Measurements from ENCODE around the gene IKZF1. TPM values are rescaled to one million over a fixed set of nuclear protein-coding genes. Genes with fewer than 3 reads are reported as not detected.

Gene IKZF1
- total RNA-seq, 1 experiment from 2014 or later, result 2.3 TPM

- no peaks in the 10 kb centered on the region for H3K9me3 Mint-ChIP-seq
- ChIA-PET CTCF (interaction anchor here (0.6 to 1.3 kb wide), 5 partner anchors 19 to 175 kb away, joined by 3 to 4 read pairs (median 3); no protein-coding TSS in a partner anchor), POLR2A (interaction anchor here (0.6 kb wide), 1 partner anchor 163 kb away, joined by 3 read pairs; no protein-coding TSS in a partner anchor)
- no peaks in the 10 kb centered on the region for H3K27me3 Mint-ChIP-seq (ENCODE audit: low read depth)
- peak overlapping the region; percentile 72 for H3K27ac Mint-ChIP-seq
- TF ChIP-seq, protein P1, sequence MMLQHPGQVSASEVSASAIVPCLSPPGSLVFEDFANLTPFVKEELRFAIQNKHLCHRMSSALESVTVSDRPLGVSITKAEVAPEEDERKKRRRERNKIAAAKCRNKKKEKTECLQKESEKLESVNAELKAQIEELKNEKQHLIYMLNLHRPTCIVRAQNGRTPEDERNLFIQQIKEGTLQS (CRISPR knock-in tag; conservative IDR thresholded peaks at IDR 0.05), result no peak
- TF ChIP-seq MYBL2 (CRISPR knock-in tag; IDR thresholded peaks at IDR 0.05) (no peak), ERG (CRISPR knock-in tag; IDR thresholded peaks at IDR 0.05) (no peak), ZNF512 (CRISPR knock-in tag; IDR thresholded peaks at IDR 0.05; ENCODE audit: borderline replicate concordance) (peak; percentile 98), ZNF423 (CRISPR knock-in tag; IDR thresholded peaks at IDR 0.05) (peak; percentile 33; the same call in 1 of the 2 replicates), HMGA2 (CRISPR knock-in tag; IDR thresholded peaks at IDR 0.05) (no peak), ZNF396 (CRISPR knock-in tag; IDR thresholded peaks at IDR 0.05; ENCODE audit: borderline replicate concordance) (no peak), CBFB (CRISPR knock-in tag; IDR thresholded peaks at IDR 0.05; ENCODE audit: low read depth) (no peak)
- TF ChIP-seq, protein P2, sequence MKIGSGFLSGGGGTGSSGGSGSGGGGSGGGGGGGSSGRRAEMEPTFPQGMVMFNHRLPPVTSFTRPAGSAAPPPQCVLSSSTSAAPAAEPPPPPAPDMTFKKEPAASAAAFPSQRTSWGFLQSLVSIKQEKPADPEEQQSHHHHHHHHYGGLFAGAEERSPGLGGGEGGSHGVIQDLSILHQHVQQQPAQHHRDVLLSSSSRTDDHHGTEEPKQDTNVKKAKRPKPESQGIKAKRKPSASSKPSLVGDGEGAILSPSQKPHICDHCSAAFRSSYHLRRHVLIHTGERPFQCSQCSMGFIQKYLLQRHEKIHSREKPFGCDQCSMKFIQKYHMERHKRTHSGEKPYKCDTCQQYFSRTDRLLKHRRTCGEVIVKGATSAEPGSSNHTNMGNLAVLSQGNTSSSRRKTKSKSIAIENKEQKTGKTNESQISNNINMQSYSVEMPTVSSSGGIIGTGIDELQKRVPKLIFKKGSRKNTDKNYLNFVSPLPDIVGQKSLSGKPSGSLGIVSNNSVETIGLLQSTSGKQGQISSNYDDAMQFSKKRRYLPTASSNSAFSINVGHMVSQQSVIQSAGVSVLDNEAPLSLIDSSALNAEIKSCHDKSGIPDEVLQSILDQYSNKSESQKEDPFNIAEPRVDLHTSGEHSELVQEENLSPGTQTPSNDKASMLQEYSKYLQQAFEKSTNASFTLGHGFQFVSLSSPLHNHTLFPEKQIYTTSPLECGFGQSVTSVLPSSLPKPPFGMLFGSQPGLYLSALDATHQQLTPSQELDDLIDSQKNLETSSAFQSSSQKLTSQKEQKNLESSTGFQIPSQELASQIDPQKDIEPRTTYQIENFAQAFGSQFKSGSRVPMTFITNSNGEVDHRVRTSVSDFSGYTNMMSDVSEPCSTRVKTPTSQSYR (CRISPR knock-in tag; IDR thresholded peaks at IDR 0.05), result no peak
- DNase-seq (ENCODE audit: low spot score), result no peak
- peak overlapping the region; percentile 30 for H3K4me3 Mint-ChIP-seq
- ATAC-seq, result peak; percentile 81
- peaks cover 28% of the 10 kb centered on the region for H3K4me1 Mint-ChIP-seq
- no peaks in the 10 kb centered on the region for H3K36me3 Mint-ChIP-seq
These were observed 38.1 kb downstream of the IKZF1 start for GRCh38 chr7:50342616-50343114.

DNA sequence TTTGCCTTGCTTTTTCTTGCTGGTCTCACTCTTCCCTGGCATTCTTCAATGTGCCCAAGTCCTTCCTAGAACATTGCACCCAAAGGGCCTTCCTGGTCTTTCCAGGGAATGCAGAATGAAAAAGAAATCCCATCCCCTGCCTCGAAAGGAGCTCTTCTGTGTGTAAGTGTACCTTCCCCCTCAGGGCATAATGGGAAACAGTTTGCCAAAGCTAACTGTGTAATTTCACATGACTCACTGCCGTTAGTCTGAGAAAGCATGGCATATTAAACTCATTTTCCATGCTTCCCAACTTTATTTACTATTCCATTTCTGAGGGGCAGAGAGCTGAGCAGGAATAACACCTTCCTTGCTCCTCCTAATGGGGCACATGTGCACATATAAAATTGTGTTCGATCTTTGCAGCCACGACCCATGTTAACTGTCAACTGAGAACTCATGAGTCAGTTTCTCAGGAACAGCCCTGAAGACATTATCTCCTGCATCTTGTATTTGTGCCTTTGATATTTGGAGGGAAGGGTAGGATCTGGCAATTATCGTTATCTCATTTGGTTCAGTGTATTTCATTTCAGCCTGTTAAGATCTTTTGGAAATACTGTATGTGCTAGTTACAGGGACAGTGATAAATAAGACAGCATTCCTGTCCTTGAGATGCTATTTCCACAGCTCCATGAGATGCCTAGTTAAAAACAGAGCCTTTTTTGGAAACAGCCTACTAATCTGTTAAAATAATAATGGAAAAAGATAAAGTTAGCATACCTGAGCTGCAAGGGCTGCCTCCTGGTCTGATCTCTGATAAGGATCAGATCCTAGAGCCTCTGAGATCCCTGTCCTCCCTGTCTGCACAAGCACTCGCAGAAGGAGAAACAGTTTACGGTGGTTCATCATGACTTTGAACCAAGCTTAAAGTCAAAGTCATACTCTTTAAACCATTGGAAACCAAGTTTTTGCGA, 42.3 kb downstream of the IKZF1 start:
- peaks cover 21% of the 10 kb centered on the region for H3K4me1 Mint-ChIP-seq
- CTCF ChIA-PET, result interaction anchor here (0.6 to 1.4 kb wide), 2 partner anchors 142 to 254 kb away, joined by 3 read pairs; no protein-coding TSS in a partner anchor
- no peak for TF ChIP-seq ZNF671 (CRISPR knock-in tag; IDR thresholded peaks at IDR 0.05)
- TF ChIP-seq CREM (CRISPR knock-in tag; IDR thresholded peaks at IDR 0.05), result no peak
- TF ChIP-seq CREB1 (CRISPR knock-in tag; IDR thresholded peaks at IDR 0.05), result no peak
- TF ChIP-seq ATF2 (CRISPR knock-in tag; IDR thresholded peaks at IDR 0.05; ENCODE audit: borderline replicate concordance, low read depth), result no peak
- TF ChIP-seq ZNF317 (CRISPR knock-in tag; IDR thresholded peaks at IDR 0.05; ENCODE audit: borderline replicate concordance, low read depth), result no peak
- TF ChIP-seq NR1H2 (CRISPR knock-in tag; IDR thresholded peaks at IDR 0.05), result no peak
- TF ChIP-seq ZNF121 (CRISPR knock-in tag; IDR thresholded peaks at IDR 0.05), result no peak
- TF ChIP-seq FOXP4 (CRISPR knock-in tag; IDR thresholded peaks at IDR 0.05), result no peak
- no peak for TF ChIP-seq RELA (CRISPR knock-in tag; IDR thresholded peaks at IDR 0.05; ENCODE audit: borderline replicate concordance)
- TF ChIP-seq ZNF138 (CRISPR knock-in tag; conservative IDR thresholded peaks at IDR 0.05), result no peak
- no peaks in the 10 kb centered on the region for H3K9me3 Mint-ChIP-seq
- DNase-seq (ENCODE audit: low spot score), result no peak
- no peak overlapping the region for H3K27ac Mint-ChIP-seq
- no peak for ATAC-seq
- H3K4me3 Mint-ChIP-seq, result no peak overlapping the region
- POLR2A ChIA-PET, result no interaction called here
- no peaks in the 10 kb centered on the region for H3K36me3 Mint-ChIP-seq
- H3K27me3 Mint-ChIP-seq (ENCODE audit: low read depth), result no peaks in the 10 kb centered on the region; the same call in 1 of the 2 replicates

Data from WTC11 (cell line).